Activated T-cell treated with anti-CD3 and anti-CD28 coated beads, Interleukin-2, amount 50 U/mL, for 72 hours (primary cell): ENCODE results near the gene ABCB9. TPM values are rescaled to one million over a fixed set of nuclear protein-coding genes. Genes with fewer than 3 reads are reported as not detected.

Experiments
- ATAC-seq, 2 donors: fragments of 150-1000 bp; cut with Tn5 transposase; replicated peaks in 1 of 2; 2 replicates each; pipeline ENCODE4 v1.10.0; 2021; ENCODE audit warnings: moderate library complexity in 2 of 2, mild to moderate bottlenecking in 1 of 2
- DNase-seq, 2 donors: peaks; one replicate each; pipeline ENCODE4 v3.0.0; 2021 to 2022; ENCODE audit warnings: mixed read lengths in 1 of 2
- H3K27ac Mint-ChIP-seq: one replicate; pipeline ENCODE4 v1.8.0; 2022; ENCODE audit warnings: mild to moderate bottlenecking, moderate library complexity, mixed read lengths
- H3K27me3 Mint-ChIP-seq: one replicate; pipeline ENCODE4 v1.8.0; 2022; ENCODE audit warnings: low read depth, mixed read lengths
- H3K36me3 Mint-ChIP-seq, 2 donors: one replicate each; pipeline ENCODE4 v1.8.0; 2022; ENCODE audit warnings: mixed read lengths in 2 of 2, mild to moderate bottlenecking in 1 of 2; ENCODE audit not compliant: insufficient read depth in 2 of 2
- H3K4me1 Mint-ChIP-seq: one replicate; pipeline ENCODE4 v1.8.0; 2022; ENCODE audit warnings: low read depth, mixed read lengths
- H3K4me3 Mint-ChIP-seq, 2 donors: one replicate each; pipeline ENCODE4 v1.8.0; 2022; ENCODE audit warnings: mild to moderate bottlenecking in 2 of 2, mixed read lengths in 2 of 2, moderate library complexity in 2 of 2
- H3K9me3 Mint-ChIP-seq, 2 donors: one replicate each; pipeline ENCODE4 v1.8.0; 2022; ENCODE audit warnings: mixed read lengths in 2 of 2
- total RNA-seq, 2 donors: library from RNA; stranded (reverse); gene quantifications; one replicate each; pipeline ENCODE4 v1.2.3, GENCODE V29; 2022

Gene ABCB9
- total RNA-seq, 2 donors from 2014 or later: 4.9 to 7.0 TPM

- ATAC-seq (no peak), DNase-seq (no peak)
- Mint-ChIP-seq H3K27ac (no peak overlapping the region), H3K4me3 (peak overlapping the region; percentile 8 to 47), H3K36me3 (peaks cover 5 to 6% of the 10 kb centered on the region in 2 donors), H3K27me3 (peaks cover 55% of the 10 kb centered on the region), H3K4me1 (peaks cover 90% of the 10 kb centered on the region), H3K9me3 (no peaks in the 10 kb centered on the region)
Measured at GRCh38 chr12:122884091-122884826, 82.0 kb downstream of the ABCB9 start.

GRCh38 chr12:122882908-122883558 lies 83.2 kb downstream of the ABCB9 start:
- Mint-ChIP-seq H3K27me3 (peaks cover 60% of the 10 kb centered on the region), H3K4me1 (peaks cover 90% of the 10 kb centered on the region), H3K4me3 (peak overlapping the region; percentile 33 to 61), H3K27ac (no peak overlapping the region), H3K9me3 (no peaks in the 10 kb centered on the region), H3K36me3 (peaks cover 5 to 6% of the 10 kb centered on the region in 2 donors)
- ATAC-seq (no peak), DNase-seq (no peak)

GRCh38 chr12:122880668-122881067 lies 85.6 kb downstream of the ABCB9 start:
- Mint-ChIP-seq H3K27ac (no peak overlapping the region), H3K4me1 (peaks cover 92% of the 10 kb centered on the region), H3K36me3 (peaks cover 5 to 7% of the 10 kb centered on the region in 2 donors), H3K27me3 (peaks cover 69% of the 10 kb centered on the region), H3K4me3 (no peak overlapping the region), H3K9me3 (no peaks in the 10 kb centered on the region)
- ATAC-seq (peak; percentile 41 to 51), DNase-seq (no peak)

GRCh38 chr12:122880155-122880667 lies 86.1 kb downstream of the ABCB9 start:
- DNase-seq (no peak), ATAC-seq (no peak)
- H3K4me3 Mint-ChIP-seq: no peak overlapping the region
- H3K36me3 Mint-ChIP-seq: peaks cover 5 to 7% of the 10 kb centered on the region in 2 donors
- no peaks in the 10 kb centered on the region for H3K9me3 Mint-ChIP-seq
- H3K27ac Mint-ChIP-seq: no peak overlapping the region
- peaks cover 96% of the 10 kb centered on the region for H3K4me1 Mint-ChIP-seq
- H3K27me3 Mint-ChIP-seq: peaks cover 69% of the 10 kb centered on the region

Other genes starting within 250 kb of the ABCB9 start
- gene HCAR3, start 249.7 kb downstream of the ABCB9 start, total RNA-seq: not detected
- gene HCAR1, start 235.6 kb downstream of the ABCB9 start, total RNA-seq: under 1 TPM; 0.12 to 0.34 TPM
- 10 to 100 TPM; 63.6 to 72.2 TPM for gene DENR, start 213.6 kb downstream of the ABCB9 start, total RNA-seq
- 1 to 10 TPM in 1 of 2 donors, under 1 TPM in 1; 0.82 to 1.5 TPM for gene CCDC62, start 191.9 kb downstream of the ABCB9 start, total RNA-seq
- gene HIP1R, start 131.0 kb downstream of the ABCB9 start, total RNA-seq: 10 to 100 TPM; 20.0 to 28.1 TPM
- gene VPS37B, start 70.3 kb downstream of the ABCB9 start, total RNA-seq: 10 to 100 TPM; 28.8 to 37.4 TPM
- gene OGFOD2, start 8.8 kb upstream of the ABCB9 start, total RNA-seq: 10 to 100 TPM; 26.6 to 32.5 TPM
- gene ARL6IP4, start 14.2 kb upstream of the ABCB9 start, total RNA-seq: 100 to 1,000 TPM; 183 to 187 TPM
- gene PITPNM2, start 184.6 kb upstream of the ABCB9 start, total RNA-seq: 10 to 100 TPM; 14.1 to 18.1 TPM